Measurements from ENCODE around the gene PPIP5K1. TPM values are rescaled to one million over a fixed set of nuclear protein-coding genes. Genes with fewer than 3 reads are reported as not detected.
"Not testable (repeated sequence)": the region's sequence is repeated elsewhere in the genome, so short reads cannot be mapped to it uniquely, and the experiment has no call there.

The PPIP5K1 gene
- 10 to 100 TPM; 12.8 to 40.0 (median 28.8) TPM for polyA plus RNA-seq (ENCODE audit: insufficient read length in 4 of 4)

GRCh38 chr15:43589778-43590466 is at the start of gene PPIP5K1:
Gene PPIP5K1, minus strand, starts transcription at chr15:43590208. Its CDS starts 5,704 bp downstream, at chr15:43584504.
- DNase-seq (ENCODE audit: low read depth in 4 of 4, low spot score in 2 of 4) = not testable (repeated sequence)

GRCh38 chr15:43638464-43639204 is 48.6 kb upstream of the PPIP5K1 start:
- DNase-seq (ENCODE audit: low read depth in 4 of 4, low spot score in 2 of 4) = not testable (repeated sequence)

GRCh38 chr15:43626937-43627336 is 36.9 kb upstream of the PPIP5K1 start:
- not testable (repeated sequence) for DNase-seq (ENCODE audit: low read depth in 4 of 4, low spot score in 2 of 4)

DNA sequence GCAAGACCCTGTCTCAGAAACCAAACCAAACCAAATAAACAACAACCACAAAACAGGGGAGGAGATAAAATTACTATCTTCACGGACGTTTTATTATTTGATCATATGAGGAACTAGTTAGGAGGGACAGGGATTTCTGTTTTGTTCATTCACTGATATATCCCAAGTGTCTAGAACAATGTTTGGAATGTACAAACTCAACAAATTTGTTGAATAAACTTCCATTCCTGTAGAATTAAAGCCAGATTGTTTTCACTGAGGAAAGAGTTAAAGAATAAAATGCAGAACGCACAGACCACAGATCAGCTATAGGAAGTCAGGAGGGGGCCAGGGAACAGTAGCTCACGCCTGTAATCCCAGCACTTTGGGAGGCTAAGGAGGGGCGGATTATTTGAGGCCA is 35.1 kb upstream of the PPIP5K1 start:
- DNase-seq (ENCODE audit: low read depth in 4 of 4, low spot score in 2 of 4) = no peak

GRCh38 chr15:43622068-43622799 is 32.2 kb upstream of the PPIP5K1 start:
- DNase-seq (ENCODE audit: low read depth in 4 of 4, low spot score in 2 of 4) = not testable (repeated sequence)

DNA sequence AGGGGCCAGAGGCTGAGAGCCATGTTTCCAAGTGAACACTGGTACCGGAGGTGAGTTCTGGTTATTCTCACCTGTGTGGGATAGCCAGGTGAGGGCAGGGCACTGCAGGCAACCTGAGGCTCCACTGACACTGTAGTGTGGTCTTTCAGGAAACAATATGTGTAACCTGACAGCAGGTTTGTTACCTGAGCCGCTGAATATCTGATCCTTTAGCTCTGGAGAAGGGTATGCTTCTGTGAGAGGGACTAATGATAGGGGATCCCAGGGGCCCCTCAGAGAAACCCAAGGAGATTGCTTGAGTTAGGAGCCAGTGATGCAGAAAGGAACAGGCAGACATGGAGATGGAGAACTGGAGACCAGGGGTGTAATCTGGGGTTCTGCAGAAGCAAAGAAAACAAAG is 28.7 kb upstream of the PPIP5K1 start, which contains the start of gene STRC:
TSS of gene STRC (minus strand) at position 101 of the 400 bp plus-strand sequence. CDS start at position 23, 78 bp downstream.
- DNase-seq (ENCODE audit: low read depth in 4 of 4, low spot score in 2 of 4) = not testable (repeated sequence)

DNA sequence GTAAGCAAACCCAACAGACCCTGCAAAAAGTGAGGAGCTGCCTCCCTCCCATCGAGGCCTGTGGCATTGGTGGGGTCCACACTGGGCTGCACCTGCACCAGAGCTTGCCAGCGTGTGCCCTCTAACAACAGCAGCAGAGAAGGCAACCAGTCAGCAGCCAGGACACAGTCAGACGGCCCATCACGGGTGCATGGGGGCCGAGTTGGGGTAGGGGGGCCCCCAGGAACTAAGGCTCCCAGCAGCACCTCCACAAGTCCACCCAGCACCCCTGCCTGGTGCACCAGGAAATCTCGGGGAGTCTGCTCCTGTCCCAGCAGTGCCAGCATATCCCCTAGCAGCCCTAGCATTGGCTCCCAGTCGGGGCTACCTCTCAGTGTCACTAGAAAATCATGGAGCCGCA is 27.7 kb upstream of the PPIP5K1 start:
- DNase-seq (ENCODE audit: low read depth in 4 of 4, low spot score in 2 of 4) = not testable (repeated sequence)

DNA sequence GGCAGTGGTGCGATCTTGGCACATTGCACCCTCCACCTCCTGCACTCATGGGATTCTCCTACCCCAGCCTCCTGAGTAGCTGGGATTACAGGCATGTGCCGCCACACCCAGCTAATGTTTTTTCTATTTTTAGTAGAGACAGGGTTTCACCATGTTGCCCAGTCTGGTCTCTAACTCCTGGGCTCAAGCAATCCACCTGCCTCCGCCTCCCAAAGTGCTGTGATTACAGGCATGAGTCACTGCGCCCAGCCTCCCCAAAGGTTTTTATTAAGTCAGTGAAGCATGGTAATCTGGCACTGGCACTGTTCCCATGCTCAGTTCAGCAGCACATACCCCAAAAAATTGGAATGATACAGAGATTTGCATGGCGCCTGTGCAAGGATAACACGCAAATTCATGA is 12.2 kb upstream of the PPIP5K1 start:
- not testable (repeated sequence) for DNase-seq (ENCODE audit: low read depth in 4 of 4, low spot score in 2 of 4)

GRCh38 chr15:43600200-43600599 is 10.2 kb upstream of the PPIP5K1 start:
- DNase-seq (ENCODE audit: low read depth in 4 of 4, low spot score in 2 of 4) = not testable (repeated sequence)

DNA sequence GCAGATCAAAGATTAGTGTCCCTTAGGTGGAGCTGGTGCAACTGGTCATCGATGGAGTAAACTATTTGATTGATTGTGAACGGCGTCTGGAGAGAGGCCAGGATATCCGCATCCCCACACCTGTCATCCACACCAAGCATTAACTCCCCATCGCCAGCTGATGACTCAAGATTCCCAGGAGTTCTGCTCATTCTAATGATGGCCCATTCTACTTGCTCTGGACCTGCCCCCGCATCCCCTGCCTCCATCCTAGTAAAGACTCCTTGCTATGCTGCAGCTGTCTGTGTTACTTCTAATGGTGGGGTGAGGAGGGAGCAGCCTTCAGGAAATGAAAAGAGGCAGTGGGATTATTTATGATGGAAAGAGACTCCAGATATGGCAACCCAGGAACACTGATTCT is 9.1 kb upstream of the PPIP5K1 start:
- not testable (repeated sequence) for DNase-seq (ENCODE audit: low read depth in 4 of 4, low spot score in 2 of 4)

- DNase-seq (ENCODE audit: low read depth in 4 of 4, low spot score in 2 of 4) = not testable (repeated sequence)
These were observed 3.6 kb upstream of the PPIP5K1 start, which contains the start of gene CKMT1B for GRCh38 chr15:43593328-43594190. Gene CKMT1B, plus strand, starts transcription at chr15:43594027. Its CDS starts 192 bp downstream, at chr15:43594219.

- DNase-seq (ENCODE audit: low read depth in 4 of 4, low spot score in 2 of 4) = not testable (repeated sequence)
These were observed 2.8 kb upstream of the PPIP5K1 start for GRCh38 chr15:43592841-43593240.

- not testable (repeated sequence) for DNase-seq (ENCODE audit: low read depth in 4 of 4, low spot score in 2 of 4)
These were observed 15.4 kb downstream of the PPIP5K1 start for GRCh38 chr15:43574607-43575006.

- DNase-seq (ENCODE audit: low read depth in 4 of 4, low spot score in 2 of 4) = not testable (repeated sequence)
These were observed 23.4 kb downstream of the PPIP5K1 start for GRCh38 chr15:43566615-43567014.

DNA sequence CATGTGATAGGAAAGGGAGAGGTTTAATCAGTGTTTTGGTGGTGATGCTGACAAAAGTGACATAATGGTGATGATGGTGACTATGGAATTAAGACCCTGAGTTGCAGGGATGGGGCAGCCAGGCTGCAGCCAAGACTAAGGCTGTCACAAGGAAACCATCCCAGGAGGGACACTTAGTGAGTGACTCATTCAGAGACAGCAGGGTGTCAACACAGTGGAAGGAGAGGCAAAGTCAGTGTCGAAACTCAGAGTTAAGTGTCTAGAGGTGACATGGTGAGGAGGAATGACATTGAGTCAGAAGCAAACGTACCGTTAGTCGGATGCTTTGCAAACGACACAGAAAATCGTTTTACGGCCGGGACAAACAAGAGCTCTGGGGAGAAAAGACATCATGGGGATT is 26.2 kb downstream of the PPIP5K1 start:
- not testable (repeated sequence) for DNase-seq (ENCODE audit: low read depth in 4 of 4, low spot score in 2 of 4)

- not testable (repeated sequence) for DNase-seq (ENCODE audit: low read depth in 4 of 4, low spot score in 2 of 4)
These were observed 27.3 kb downstream of the PPIP5K1 start for GRCh38 chr15:43562753-43563152.

DNA sequence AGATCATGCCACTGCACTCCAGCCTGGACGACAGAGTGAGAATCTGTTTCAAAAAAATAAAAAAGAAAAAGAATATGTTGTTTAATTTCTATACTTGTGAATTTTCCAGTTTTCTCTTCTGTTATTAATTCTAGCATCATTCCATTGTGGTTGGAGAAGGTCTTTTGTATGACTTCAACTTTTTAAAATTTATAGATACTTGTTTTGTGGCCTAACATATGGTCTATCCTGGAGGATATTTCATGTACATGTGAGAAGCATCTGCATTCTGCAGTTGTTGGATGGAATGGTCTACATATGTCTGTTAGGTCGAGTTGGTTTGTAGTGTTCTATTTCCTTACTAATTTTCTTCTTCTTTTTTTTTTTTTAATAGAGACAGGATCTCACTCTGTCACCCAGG is 37.0 kb downstream of the PPIP5K1 start:
- no peak for DNase-seq (ENCODE audit: low read depth in 4 of 4, low spot score in 2 of 4)

DNA sequence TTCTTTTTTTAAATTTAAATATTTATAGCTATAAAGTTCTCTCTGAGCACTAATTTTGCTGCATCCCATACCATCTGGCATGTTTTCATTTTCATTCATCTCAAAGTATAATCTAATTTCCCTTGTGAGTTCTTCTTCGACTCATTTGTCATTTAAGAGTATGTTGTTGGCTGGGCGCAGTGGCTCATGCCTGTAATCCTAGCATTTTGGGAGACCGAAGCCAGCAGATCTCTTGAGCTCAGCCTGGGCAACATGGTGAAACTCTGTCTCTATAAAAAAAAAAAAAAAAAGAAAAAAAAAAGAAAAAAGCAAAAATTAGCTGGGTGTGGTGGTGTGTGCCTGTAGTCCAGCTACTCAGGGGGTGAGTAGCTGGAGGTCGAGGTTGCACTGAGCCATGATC is 37.8 kb downstream of the PPIP5K1 start:
- DNase-seq (ENCODE audit: low read depth in 4 of 4, low spot score in 2 of 4) = no peak

DNA sequence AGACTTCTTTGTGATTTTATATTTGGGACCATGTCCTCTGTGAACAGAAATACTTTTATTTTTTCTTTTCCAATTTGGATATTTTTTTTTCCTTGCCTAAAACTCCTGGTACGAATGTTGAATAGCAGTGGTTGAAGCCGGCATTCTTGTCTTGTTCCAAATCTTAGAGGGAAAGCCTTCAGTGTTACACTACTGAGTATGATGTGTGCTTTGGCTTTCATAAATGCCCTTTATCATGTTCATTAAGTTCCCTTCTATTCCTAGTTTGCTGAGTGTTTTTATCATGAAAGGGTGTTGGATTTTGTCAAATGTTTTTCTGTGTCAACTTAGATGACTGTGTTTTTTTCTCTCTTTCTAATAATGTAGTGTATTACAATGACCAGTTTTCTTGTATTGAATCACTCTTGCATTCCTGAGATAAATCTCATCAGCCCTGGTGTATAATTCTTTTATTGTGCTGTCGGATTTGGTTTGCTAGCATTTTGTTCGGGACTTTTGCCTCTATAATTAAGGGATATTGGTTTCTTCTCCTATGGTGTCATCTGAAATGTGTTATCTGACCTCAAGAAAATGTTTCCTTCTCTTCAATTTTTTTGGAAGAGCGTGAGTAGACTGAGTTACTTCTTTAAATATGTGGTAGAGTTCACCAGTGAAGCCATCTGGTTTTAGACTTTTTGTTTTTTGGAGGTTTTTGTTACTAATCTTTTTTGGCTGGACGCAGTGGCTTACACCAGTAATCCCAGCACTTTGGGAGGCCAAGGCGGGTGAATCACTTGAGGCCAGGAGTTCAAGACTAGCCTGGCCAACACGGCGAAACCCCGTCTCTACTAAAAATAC is 39.3 kb downstream of the PPIP5K1 start:
- DNase-seq (ENCODE audit: low read depth in 4 of 4, low spot score in 2 of 4) = no peak

Data from left renal cortex interstitium (tissue), 4 donors.